A673 (cell line): Measurements from ENCODE around the gene REXO4.

Experiments used
- EZH2 ChIP-seq: fragments of 200-600 bp; sonication (generic); IDR thresholded peaks from 2 replicates; pipeline ENCODE4 v1.6.1; 2017; ENCODE audit warnings: borderline replicate concordance, low read depth, mild to moderate bottlenecking, mixed read lengths, antibody characterized with exemption, low read length; ENCODE audit not compliant: poor library complexity, severe bottlenecking
- TF ChIP-seq, protein P1 (sequence below): fragments of 300-800, 200-600 bp; sonication (generic); conservative IDR thresholded peaks from 2 replicates; pipeline ENCODE4 v1.5.1; 2017; ENCODE audit warnings: low read depth, mild to moderate bottlenecking, antibody characterized with exemption, low read length, moderate library complexity, mixed read lengths

DNA sequence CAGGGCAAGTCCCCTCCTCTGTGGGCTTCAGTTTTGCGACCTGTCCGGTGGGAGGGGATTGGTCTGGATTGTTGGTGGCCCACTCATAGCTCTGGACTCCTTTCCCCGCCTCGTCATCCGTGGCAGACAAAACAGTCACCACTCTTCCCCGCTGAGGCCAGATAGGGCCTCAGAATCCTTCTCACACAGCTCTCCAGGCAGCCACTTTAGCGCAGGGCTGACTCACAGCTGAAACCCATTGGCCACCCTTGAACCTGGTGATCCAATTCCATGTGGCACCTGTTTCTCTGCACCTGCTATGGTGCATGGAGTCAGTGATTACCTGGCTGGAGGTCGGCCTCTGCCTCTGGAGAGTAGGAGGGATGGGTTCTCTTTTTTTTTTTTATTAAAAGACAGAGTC, 26.2 kb upstream of the REXO4 start:
- TF ChIP-seq, protein P1, sequence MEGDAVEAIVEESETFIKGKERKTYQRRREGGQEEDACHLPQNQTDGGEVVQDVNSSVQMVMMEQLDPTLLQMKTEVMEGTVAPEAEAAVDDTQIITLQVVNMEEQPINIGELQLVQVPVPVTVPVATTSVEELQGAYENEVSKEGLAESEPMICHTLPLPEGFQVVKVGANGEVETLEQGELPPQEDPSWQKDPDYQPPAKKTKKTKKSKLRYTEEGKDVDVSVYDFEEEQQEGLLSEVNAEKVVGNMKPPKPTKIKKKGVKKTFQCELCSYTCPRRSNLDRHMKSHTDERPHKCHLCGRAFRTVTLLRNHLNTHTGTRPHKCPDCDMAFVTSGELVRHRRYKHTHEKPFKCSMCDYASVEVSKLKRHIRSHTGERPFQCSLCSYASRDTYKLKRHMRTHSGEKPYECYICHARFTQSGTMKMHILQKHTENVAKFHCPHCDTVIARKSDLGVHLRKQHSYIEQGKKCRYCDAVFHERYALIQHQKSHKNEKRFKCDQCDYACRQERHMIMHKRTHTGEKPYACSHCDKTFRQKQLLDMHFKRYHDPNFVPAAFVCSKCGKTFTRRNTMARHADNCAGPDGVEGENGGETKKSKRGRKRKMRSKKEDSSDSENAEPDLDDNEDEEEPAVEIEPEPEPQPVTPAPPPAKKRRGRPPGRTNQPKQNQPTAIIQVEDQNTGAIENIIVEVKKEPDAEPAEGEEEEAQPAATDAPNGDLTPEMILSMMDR: no peak
- TF ChIP-seq EZH2: no peak
